Lower lobe of right lung (tissue), 2 donors: ENCODE data around the gene TNFRSF1A. TPM values are rescaled to one million over a fixed set of nuclear protein-coding genes. Genes with fewer than 3 reads are reported as not detected.

ENCODE experiments used
- ATAC-seq, 2 donors: fragments of 200-7000 bp; cut with Tn5 transposase; one replicate each; pipeline ENCODE4 v1.9.1; 2020 to 2022; ENCODE audit warnings: mild to moderate bottlenecking in 2 of 2, moderate library complexity in 2 of 2
- DNase-seq: peaks from one replicate; pipeline ENCODE4 v3.0.0-alpha.2; 2020
- H3K27ac ChIP-seq: fragments of 200-600 bp; one replicate; pipeline ENCODE4 v1.8.0; 2022
- H3K27me3 ChIP-seq: fragments of 200-600 bp; one replicate; pipeline ENCODE4 v1.8.0; 2022; ENCODE audit warnings: low read depth
- H3K36me3 ChIP-seq: fragments of 200-600 bp; one replicate; pipeline ENCODE4 v1.8.0; 2022; ENCODE audit warnings: mild to moderate bottlenecking
- H3K4me1 ChIP-seq: fragments of 200-600 bp; one replicate; pipeline ENCODE4 v1.8.0; 2022
- H3K4me3 ChIP-seq: fragments of 200-600 bp; one replicate; pipeline ENCODE4 v1.8.0; 2022; ENCODE audit warnings: mild to moderate bottlenecking
- H3K9me3 ChIP-seq: fragments of 200-600 bp; one replicate; pipeline ENCODE4 v1.8.0; 2022
- intact Hi-C: fragments of 100-400 bp; cut with DNase I; formaldehyde crosslinking; loops from one replicate; pipeline ENCODE4 v1.11.0; 2022
- total RNA-seq: library from RNA; stranded (reverse); fragmentation: NEBNext Ultra II Directional; extraction: Animal tissue kit (Norgen Biotek cat#: 25700); gene quantifications from one replicate; pipeline ENCODE4 v1.2.1, GENCODE V29; 2021
- TF ChIP-seq, protein P1 (sequence below): fragments of 200-600 bp; IDR thresholded peaks from one replicate; pipeline ENCODE4 v1.8.0; 2022; ENCODE audit warnings: antibody characterized with exemption, mild to moderate bottlenecking
- donor health status: DM: no; HTN: yes; CAD: no; lungs with severe emphysema.

TNFRSF1A gene
- total RNA-seq, 1 donor from 2014 or later, result 165 TPM

DNA sequence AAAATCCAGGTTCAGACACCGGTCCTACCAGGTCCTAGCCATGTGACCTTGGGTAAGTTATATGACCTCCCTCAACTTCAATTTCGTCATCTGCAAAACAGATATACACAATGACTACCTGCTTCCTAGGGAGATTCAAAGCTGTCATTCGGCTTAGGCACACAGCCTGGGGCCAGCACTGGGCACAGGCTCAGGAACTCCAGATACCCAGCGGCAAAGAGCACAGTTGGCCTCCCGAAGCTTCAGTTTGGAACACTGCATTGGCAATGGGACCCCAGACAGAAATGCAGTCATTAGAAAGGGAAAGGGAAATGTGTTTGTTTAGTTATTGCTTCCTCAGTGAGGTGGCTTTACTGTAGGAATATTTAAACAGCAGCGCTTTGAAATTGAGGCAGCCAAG, 20.0 kb downstream of the TNFRSF1A start:
- no peak for DNase-seq
- Histone ChIP-seq H3K9me3 (no peaks in the 10 kb centered on the region), H3K4me3 (no peak overlapping the region), H3K36me3 (peaks cover 3% of the 10 kb centered on the region), H3K4me1 (peaks cover 59% of the 10 kb centered on the region), H3K27me3 (no peaks in the 10 kb centered on the region), H3K27ac (no peak overlapping the region)
- ATAC-seq, result no peak
- intact Hi-C loops, result no loop called here
- TF ChIP-seq, protein P1, sequence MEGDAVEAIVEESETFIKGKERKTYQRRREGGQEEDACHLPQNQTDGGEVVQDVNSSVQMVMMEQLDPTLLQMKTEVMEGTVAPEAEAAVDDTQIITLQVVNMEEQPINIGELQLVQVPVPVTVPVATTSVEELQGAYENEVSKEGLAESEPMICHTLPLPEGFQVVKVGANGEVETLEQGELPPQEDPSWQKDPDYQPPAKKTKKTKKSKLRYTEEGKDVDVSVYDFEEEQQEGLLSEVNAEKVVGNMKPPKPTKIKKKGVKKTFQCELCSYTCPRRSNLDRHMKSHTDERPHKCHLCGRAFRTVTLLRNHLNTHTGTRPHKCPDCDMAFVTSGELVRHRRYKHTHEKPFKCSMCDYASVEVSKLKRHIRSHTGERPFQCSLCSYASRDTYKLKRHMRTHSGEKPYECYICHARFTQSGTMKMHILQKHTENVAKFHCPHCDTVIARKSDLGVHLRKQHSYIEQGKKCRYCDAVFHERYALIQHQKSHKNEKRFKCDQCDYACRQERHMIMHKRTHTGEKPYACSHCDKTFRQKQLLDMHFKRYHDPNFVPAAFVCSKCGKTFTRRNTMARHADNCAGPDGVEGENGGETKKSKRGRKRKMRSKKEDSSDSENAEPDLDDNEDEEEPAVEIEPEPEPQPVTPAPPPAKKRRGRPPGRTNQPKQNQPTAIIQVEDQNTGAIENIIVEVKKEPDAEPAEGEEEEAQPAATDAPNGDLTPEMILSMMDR, result no peak

DNA sequence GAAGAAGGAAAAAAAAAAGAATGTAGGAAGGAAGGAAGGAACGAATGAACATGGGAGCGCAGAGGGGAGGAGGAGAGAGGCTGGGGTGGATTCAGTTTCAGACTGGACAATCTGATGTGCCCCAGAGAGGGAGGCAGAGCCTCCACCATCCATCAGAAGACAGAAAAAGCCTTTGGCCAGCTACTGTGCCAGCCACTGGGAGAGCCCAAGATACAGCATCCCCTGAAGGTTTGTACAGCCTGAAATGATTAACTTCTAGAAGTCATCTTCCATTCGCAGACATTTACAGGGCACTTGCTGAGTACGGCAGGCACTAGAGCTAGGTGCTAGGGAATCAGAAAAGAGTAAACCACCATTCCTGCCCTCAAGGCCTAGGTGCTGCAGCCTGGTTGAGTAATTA, 22.4 kb downstream of the TNFRSF1A start:
- H3K9me3 ChIP-seq, result no peaks in the 10 kb centered on the region
- H3K27me3 ChIP-seq, result no peaks in the 10 kb centered on the region
- H3K4me3 ChIP-seq, result no peak overlapping the region
- no peak overlapping the region for H3K27ac ChIP-seq
- intact Hi-C loops, result no loop called here
- H3K36me3 ChIP-seq, result no peaks in the 10 kb centered on the region
- ATAC-seq (no peak), DNase-seq (no peak)
- TF ChIP-seq, protein P1, result no peak
- peaks cover 34% of the 10 kb centered on the region for H3K4me1 ChIP-seq

- intact Hi-C loops, result no loop called here
- Histone ChIP-seq H3K27me3 (no peaks in the 10 kb centered on the region), H3K4me1 (peaks cover 27% of the 10 kb centered on the region), H3K27ac (no peak overlapping the region), H3K4me3 (no peak overlapping the region), H3K9me3 (no peaks in the 10 kb centered on the region), H3K36me3 (no peaks in the 10 kb centered on the region)
- TF ChIP-seq, protein P1, result no peak
- DNase-seq, result peak; percentile 46
- ATAC-seq, result no peak
Measured at GRCh38 chr12:6318440-6318879, 23.4 kb downstream of the TNFRSF1A start.

DNA sequence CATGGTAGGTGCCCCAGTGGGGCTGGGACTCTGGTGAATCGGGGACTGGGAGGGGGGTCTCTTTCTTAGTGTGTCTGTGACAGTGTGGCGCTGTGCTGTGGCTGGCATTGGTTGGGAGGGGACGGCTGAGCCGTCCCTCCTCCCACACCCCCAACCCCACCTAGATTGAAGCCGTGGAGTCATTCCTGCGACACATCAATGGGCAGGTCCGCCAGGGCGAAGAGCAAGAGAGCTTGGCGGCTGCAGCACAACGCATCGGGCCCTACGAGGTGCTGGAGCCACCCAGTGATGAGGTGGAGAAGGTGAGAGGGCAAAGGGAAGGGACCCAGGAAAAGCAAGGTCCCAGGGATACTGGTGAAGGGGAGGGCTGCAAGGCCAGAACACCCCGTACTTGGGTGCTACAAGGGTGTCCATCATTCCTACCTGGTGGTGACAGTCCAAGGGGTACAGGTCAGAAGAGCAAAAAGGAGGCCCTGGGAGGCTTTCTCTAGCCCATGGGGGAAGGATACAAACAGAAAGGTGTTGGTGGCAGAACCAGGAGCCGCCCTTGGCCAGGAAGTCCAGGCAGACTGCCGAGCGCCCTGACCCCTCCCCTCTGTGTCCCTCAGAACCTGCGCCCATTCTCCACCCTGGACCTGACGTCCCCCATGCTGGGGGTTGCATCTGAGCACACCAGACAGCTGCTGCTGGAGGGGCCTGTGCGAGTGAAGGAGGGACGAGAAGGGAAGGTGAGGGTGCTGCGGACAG, 24.0 kb downstream of the TNFRSF1A start:
- intact Hi-C loops, result no loop called here
- H3K9me3 ChIP-seq, result no peaks in the 10 kb centered on the region
- TF ChIP-seq, protein P1, result no peak
- no peaks in the 10 kb centered on the region for H3K36me3 ChIP-seq
- no peak overlapping the region for H3K27ac ChIP-seq
- H3K4me1 ChIP-seq, result peaks cover 26% of the 10 kb centered on the region
- no peak for ATAC-seq
- H3K27me3 ChIP-seq, result no peaks in the 10 kb centered on the region
- H3K4me3 ChIP-seq, result no peak overlapping the region
- no peak for DNase-seq

DNA sequence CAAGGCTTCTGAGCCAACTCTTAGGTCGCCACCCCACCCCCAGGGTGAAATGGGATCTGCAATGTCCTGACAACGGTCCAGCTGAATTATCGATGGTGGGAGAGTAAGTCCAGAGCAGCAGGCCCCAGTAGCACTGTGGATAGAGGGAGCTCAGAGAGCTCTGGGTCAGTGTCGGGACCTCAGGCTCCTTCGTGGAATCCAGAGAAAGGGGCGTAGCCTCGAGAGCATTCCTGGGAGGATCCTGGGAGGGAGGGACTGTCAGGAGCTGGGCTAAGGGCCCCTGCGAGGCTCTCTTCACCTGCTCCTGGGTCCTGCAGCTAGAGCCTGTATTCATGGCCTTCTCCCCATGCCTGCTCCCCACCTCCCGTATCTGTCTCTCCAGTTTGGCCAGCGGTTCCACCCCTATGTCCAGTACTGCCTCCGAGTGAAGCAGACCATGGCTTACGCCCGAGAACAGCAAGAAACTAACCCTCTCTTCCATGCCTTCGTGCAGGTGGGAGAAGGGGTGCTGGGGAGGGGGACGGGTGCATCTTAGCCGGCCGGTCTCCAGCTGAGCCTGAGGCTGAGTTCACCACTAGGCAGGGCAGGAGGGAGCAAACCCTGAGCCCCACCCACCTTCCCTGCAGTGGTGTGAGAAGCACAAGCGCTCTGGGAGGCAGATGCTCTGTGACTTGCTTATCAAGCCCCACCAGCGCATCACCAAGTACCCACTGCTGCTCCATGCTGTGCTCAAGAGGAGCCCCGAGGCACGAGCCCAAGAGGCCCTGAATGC, 24.8 kb downstream of the TNFRSF1A start:
- ATAC-seq (no peak), DNase-seq (no peak)
- H3K4me1 ChIP-seq, result peaks cover 26% of the 10 kb centered on the region
- H3K27me3 ChIP-seq, result no peaks in the 10 kb centered on the region
- no peak overlapping the region for H3K27ac ChIP-seq
- intact Hi-C loops, result no loop called here
- no peaks in the 10 kb centered on the region for H3K9me3 ChIP-seq
- TF ChIP-seq, protein P1, result no peak
- no peaks in the 10 kb centered on the region for H3K36me3 ChIP-seq
- H3K4me3 ChIP-seq, result no peak overlapping the region
